ENCODE data around the gene CDS2.
"Not testable (repeated sequence)": the region's sequence is repeated elsewhere in the genome, so short reads cannot be mapped to it uniquely, and the experiment has no call there.

The CDS2 gene

DNA sequence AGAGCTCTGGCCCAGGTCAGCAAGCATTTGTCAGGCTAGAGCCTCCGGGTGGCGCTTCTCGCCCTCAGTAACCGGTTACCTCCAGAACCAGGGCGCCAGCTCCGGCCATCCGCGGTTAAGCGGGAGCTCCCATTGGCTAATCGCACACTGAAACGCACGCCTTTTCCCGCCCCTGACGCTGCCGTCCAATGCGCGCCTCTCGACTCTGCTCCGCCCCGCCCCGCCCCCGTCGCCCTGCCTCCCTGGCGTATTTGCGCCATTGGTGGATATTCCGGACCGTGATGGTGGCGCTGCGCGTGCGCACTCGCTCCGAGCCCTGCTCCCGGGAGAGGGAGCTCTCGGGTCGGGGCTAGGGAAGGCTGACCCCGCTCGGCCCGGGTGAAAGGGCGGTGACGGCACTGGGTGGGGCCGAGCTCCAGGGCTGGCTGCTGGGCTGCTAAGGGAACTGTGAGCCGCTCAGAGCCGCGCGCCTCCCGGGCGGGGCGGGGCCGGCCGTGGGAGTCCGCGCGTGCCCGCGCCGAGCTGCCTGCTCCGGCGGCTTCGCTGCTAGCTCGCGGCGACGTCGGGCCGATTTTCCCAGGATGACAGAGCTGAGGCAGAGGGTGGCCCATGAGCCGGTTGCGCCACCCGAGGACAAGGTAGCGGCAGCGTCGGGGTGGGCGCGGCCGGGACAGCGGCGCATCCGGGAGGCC lies at the start of gene CDS2:
CDS2 (plus strand) TSS at position 497 of the 692 bp plus-strand sequence; CDS start at position 582, 85 bp downstream.
- peak; percentile 99 for DNase-seq

DNA sequence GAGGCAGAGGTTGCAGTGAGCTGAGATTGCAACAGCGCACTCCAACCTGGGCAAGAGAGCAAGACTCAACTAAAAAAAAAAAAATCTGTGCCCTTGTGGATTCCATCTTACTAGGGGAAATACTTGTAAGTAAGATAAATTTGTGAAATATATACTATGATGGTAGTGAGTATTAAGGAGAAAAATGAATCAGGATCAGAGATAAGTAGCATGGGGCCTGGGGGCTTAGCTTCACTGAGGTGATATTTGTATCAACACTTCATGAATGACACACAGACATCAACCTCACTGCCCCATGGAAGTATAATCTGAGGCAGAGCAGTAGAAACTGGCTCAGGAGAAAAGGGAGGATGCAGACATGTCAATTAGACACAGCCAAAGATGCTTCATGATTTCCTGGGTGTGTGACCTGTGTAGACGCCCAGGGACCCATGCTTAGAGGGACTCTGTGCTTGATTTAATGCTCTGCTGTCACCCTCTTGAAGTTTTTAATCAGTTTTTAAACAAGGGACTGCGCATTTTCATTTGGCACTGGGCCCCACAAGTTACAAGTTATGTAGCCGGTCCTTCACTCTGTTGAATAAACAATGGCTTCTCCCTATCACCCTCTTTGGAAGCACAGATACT lies 48.9 kb upstream of the CDS2 start:
- no peak for DNase-seq

DNA sequence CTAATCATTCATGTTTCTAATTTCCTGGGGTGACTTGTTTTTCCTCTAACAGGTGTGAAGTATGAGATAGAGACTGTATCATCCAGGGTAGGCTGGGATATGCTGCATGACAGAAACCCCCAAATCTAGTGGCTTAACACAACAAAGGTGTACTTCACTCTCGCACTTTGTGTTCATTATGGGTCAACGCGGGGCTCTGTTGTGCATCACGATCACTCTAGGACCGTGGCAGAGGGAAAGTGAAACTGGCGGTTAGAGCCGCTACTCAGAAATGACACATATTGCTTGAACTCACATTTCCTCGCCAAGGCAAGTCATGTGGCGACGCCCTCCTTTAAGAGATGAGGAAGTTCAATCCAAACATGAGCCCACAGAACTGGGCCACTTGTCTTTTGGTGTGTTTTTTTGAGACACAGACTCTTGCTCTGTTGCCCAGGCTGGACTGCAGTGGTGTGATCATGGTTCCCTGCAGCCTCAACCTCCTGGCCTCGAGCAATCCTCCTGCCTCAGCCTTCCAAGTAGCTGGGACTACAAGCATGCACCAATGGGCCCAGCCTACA lies 48.3 kb upstream of the CDS2 start:
- no peak for DNase-seq

DNA sequence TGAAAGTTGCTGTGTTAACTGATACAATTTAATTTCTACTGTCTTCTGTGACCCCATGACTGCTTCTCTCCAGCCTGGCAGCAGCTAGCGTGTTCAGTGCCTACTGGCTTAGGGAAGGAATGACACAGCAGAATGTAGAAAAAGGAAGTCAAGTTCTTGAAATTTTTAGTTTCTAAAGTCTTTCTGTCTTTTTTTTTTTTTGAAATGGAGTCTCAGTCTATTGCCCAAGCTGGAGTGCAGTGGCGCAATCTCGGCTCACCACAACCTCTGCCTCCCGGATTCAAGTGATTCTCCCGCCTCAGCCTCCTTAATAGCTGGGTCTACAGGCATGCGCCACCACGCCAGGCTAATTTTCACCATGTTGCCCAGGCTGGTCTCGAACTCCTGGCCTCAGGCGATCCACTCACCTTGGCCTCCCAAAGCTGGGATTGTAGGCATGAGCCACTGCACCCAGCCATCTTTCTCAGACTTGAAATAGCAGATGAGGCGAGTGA lies 46.4 kb upstream of the CDS2 start:
- no peak for DNase-seq

DNA sequence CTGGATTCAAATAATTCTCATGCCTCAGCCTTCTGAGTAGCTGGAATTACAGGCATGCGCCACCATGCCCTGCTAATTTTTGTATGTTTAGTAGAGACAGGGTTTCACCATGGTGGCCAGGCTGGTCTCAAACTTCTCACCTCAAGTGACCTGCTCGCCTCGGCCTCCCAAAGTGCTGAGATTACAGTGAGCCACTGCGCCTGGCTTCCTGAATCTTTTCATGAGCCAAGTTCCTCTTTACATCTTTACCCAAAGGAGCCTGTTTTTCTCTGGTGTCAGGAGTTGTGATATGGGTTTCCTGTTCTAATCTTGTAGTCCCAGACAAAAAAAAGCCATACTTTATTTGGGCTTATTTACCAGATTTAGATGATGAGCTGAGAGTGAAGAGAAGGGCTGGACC lies 41.4 kb upstream of the CDS2 start:
- no peak for DNase-seq

DNA sequence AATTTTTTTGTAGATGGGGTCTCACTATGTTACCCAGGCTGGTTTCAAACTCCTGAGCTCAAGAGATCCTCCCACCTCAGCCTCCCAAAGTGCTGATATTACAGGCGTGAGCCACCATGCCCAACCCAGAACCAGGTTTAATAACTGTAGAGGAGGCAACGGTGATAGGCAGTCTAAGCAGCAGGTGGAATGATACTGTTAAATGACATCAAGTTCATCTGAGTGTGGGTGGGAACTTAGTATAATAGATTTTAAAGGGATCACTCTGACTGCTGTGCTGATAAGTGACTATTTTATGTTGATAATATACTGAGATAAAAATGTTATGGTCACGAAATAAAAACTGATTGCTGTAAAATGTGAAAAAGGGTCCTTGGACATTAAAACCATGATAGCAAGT lies 38.1 kb upstream of the CDS2 start:
- DNase-seq: no peak

DNA sequence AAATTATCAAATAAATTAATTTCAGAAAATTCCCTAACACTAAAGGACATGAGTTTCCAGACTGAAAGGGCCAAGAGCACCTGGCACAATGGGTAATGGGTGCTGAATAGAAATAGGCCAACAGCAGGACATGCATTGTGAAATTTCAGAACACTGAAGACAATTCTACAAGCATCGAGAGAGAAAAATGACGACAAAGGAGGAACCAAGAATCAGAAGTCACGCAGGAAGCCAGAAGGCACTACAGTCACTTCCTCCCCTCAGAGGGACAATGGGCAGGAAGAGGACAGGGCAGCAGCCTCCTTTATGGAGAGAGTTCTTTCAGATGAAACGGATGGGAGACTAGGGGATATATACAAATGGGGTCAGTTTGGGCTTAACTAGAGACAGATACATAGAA lies 36.6 kb upstream of the CDS2 start:
- DNase-seq: no peak

DNA sequence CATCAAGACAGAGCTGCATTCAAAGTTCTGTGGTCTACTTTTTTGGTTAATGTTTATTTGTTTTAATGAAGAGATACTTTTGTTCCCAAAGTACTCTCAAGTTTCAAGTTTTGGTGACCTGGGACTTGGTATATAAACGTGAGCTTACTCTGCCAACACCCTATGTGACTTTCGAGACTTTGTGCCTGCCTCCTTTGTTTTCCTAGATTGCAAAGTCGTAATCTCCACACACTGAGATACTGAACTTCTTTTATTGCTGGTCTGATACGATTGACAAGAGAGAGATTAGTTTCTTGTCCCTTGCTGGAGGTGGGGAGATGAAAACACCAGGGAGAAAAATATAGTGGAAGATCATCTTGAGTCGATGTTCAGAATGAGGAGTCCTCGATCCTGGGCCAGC lies 34.9 kb upstream of the CDS2 start:
- DNase-seq: no peak

DNA sequence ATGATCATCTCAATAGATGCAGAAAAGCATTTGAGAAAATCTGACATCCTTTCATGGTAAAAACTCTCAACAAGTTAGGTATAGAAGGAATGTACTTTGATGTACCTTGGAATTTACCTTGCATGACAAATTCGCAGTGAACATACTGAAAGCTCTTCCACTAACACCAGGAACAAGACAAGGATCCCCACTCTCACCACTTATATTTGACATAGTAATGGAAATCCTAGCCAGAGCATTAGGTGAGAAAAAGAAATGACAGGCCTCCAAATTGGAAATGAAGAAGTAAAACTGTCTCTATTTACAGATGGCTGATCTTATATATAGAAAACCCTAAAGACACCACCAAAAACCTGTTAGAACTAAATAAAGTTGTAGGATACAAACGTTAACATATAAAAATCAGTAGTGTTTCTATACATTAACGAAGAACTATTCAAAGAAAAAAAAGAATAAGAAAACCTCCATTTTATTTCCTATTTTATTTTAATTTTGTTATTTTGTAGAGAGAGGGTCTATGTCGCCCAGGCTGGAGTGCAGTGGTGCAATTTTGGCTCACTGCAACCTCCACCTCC lies 34.0 kb upstream of the CDS2 start:
- no peak for DNase-seq

DNA sequence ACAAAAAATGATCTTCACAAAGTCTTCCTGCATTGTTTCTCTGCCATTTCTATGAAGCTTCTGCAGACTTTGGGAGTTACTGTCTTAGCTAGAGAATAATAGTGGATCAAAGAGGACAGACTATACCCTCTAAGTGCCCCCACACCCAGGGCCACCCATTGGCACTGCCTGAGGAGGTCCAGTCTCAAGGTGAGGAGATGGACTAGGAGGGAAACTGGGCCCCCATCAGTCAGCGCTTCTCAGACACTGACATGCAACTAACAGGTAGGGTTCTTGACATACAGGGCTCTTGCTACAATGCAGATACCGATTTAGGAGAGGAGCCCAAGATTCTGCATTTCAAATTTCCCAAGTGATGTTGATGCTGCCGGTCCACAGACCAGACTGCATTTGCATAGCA lies 31.4 kb upstream of the CDS2 start:
- no peak for DNase-seq

DNA sequence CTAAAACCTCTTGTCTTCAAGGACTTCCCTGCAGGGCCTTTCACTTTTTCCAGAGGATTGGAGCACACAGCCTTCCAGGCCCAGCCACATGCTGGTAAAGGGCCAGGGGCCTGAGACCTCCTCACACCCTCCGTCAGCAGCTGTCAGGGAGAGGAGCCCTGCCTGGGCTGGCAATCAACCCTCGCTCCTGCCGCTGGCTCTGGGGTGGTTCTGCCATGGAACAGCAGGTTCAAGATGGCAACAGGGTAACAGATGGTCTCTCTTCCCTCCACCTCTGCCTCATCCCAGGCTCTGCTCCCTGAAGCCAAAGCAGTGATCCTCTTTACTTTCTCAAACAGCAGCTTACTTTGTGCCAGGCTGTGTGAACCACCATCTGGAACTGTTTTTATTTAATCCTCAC lies 30.9 kb upstream of the CDS2 start:
- no peak for DNase-seq

DNA sequence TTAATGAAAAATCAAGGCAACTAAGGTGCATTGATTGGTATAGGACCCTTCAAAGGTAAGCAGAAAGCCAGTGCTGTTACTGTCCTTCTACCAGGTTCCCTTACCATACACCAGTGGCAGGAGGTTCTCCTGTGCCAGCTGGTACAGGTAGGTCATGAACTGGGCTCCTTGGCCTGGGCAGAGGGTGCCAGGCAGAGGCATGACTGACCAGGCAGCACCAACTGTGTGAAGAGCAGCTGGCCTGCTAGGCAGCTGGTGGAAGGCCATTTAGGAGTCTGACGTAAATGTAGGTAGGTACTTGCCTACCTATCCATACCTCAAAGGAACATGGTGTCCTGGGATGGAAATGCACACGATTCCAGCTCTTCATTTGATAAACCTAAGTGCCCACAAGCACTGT lies 30.3 kb upstream of the CDS2 start:
- no peak for DNase-seq

DNA sequence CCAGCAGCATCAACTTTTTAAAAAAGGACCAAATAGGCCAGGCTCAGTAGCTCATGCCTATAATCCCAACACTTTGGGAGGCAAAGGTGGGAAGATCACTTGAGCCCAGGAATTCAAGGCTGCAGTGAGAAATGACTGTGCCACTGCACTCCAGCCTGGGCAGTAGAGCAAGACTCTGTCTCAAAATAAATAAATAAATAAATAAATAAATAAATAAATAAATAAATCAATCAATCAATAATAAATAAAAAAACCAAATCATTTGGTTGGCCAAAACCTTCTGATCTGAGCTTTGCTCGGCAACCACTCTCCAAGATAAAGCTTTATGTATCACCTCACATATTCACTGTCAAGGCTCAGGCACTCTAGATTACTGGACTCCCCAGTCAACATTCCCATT lies 27.8 kb upstream of the CDS2 start:
- DNase-seq: not testable (repeated sequence)

DNA sequence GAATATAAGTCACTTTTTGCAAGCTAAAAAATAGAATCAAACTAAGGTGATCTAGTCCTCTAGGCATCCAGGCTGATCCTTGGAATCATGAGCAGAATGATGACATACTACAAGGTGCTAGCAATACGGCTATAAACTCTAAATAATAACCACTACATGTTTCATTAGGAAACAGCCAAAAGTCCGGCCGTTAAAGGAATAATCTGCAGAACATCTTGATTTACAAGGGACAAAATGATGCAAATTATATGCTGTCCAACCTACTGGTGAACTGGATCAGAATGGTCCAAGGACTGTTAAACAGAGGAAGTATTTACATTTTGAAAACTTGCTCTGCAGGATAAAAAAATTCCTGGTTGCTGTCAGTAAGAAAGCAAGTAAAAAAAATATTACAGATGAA lies 26.9 kb upstream of the CDS2 start:
- DNase-seq: not testable (repeated sequence)

DNA sequence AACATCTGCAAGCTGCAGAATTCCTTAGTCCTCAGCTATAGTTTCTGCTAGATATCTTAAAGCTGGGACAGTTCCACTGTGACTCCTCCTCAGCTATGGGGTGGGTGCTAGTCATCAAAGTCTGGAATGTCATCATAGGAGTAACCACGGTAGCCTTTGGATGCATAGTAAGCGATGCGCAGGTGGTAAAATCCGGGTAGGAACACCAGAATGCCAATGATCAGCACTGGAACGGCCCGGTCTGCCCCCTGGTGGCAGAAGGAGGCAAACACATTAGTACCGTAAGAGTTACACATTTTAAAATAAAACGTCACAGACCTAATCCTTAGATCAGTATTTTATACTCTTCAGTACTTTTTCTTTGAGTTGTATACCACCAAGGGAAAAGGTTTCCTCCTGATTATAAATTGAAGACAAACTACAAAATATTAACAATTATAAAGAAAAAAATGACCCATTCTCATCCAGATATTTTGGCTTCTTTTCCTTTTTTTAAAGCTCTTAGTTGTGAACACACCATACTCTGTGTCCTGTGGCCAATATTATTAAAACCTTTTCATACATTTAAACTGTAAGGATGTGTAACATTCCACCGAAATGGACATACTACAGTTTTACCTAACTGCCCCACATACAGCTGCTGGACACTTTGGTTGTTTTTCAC lies 26.0 kb upstream of the CDS2 start:
- DNase-seq: peak; percentile 33

DNA sequence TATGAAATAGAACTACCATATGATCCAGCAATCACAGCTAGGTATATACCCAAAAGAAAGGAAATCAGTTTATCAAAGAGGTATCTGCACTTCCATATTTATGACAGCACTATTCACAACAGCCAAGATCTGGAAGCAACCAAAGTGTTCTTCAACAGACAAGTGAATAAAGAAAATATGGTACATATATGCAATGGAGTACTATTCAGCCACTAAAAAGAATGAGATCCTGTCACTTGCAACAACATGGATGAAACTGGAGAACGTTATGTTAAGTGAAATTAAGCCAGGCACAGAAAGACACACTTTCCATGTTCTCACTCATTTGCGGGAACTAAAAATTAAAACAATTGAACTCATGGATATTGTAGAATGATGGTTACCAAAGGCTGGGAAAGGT lies 22.3 kb upstream of the CDS2 start:
- DNase-seq: no peak

DNA sequence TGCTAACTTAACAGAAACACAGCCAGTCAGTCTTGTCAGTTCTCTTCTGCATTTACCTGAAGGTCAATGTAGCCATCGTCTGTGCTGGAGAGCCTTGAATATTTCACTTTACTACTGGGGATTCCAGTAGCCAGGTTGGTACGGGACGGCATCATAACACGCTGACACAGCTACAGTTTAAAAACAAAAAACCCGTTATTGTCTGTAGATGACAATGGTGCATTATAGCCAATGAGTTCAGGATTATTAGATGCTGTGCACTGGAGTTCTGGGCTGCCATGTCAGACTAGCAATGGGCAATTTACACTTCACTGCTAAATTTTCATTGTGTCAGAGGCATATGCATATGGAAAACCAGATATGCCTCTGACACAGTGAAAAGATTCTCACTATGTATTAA lies 17.5 kb upstream of the CDS2 start:
- no peak for DNase-seq

DNA sequence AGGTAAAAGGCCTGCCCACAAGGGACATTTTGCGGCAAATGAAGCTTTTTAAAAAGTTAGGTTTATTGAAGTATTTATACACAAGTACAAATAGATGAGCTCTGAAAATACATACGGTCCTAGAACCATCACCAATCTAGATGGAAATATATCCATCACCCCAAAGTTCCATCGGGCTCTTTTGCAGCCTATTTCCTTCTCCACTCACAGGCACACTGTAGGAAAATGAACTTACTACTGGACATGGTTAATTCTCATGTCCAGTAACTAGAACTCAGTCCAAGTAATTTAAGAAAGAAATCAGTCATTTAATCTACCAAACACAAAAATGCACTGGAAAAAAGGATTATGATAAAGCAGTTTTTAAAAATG lies 13.2 kb upstream of the CDS2 start:
- DNase-seq: no peak

DNA sequence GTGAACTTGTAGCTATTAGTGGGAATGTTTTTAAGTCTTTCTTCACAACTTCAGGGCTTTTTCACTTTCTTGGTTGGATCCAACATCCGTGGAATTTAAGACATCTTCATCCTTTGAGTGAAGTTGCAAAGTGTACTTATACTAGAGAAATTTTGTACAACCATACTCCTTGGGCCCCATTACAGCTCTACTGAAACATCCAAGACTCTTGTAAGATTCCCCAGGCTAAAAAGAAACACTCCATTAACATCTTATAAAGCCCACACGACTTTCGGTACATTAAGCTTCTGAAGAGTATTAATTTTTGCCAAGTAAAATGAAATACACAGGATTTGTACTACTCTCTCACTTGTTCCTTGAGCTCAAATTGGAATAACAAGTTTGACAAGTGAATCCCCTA lies 12.4 kb upstream of the CDS2 start:
- DNase-seq: no peak

DNA sequence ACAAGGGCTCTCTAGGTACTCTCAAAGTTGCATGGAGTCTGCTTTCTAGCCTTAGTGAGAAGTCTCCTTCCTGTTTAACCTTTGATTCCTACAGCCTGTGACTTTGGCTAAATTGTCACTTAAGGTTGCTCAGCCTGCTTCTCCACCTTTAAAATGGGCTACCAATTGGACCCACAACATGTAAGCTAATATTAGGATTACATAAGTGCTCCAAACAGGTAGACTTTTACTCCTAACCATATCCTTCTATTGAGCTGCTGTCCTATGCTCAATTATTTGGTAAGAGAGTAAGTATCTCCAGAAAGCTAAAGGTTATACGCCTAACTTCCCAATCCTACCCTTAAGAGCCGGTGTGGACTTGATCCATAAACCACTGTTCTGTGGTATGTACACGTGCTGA lies 9.9 kb upstream of the CDS2 start:
- no peak for DNase-seq

DNA sequence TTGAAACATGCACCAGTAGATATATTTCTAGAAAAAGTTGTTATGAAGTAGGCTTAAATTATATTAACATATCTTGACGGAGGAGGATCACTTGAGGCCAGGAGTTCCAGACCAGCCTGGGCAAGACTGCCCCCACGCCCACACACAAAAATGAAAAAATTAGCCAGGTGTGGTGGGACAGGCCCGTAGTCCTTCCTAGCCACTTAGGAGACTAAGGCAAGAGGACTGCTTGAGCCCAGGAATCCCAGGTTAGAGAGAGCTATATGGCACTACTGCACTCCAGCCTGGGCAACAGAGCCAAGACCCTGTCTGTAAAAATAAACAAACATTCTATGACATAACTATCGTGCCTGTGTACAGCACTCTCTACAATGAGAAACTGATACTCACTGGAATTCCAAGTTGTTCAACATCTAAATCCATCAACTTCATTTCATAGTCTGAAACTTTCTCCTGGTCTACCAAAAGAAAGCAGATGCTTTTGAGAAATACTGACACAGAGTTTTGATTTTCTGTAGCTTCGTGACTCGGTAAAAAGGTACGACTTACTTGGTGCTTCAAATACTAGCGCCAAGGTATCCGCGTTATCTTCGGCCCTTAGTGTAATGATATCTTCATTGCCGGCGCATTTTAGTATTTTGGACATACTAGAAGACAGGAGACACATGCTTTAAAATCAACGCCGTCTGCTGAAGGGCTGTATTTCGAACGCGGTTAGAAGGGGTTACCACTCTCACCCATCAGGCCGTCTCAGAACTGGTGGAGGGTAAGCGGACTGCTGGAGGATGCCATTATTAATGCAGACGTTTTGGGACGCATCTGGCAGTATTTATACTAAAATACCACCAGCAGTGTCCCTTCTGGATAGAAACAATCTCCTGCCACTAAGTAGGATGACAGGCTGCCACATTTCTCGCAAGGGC lies 8.3 kb upstream of the CDS2 start:
- no peak for DNase-seq

DNA sequence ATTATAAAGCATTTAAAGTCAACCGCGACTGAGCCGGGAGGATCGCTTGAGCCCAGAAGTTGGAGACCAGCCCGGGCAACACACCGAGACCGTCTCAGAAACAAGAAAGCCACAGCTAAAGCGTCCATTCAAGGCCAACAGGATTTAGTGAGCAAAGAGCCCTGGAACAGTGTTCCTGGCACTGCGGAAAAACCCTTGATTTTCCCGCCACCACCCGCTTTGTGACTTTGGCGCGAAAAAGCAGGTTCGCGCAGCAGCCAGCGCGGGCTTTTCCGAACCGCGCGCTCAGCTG lies 7.7 kb upstream of the CDS2 start:
- DNase-seq: no peak

Data from NCI-H1092 (cell line).